HG02870 (cell line): ENCODE data around the gene CNTN2.

Source experiments
- ATAC-seq: cut with Tn5 transposase; IDR thresholded peaks from one replicate; pipeline ENCODE4 v1.9.1; 2021; ENCODE audit warnings: mild to moderate bottlenecking, moderate library complexity; ENCODE audit not compliant: unreplicated experiment

CNTN2 gene

GRCh38 chr1:205053296-205053695 lies 10.3 kb downstream of the CNTN2 start:
- ATAC-seq: no peak

GRCh38 chr1:205054013-205054412 lies 11.0 kb downstream of the CNTN2 start:
- no peak for ATAC-seq

GRCh38 chr1:205056188-205056611 lies 13.2 kb downstream of the CNTN2 start:
- no peak for ATAC-seq

- no peak for ATAC-seq
Observed at GRCh38 chr1:205056956-205057568, 14.1 kb downstream of the CNTN2 start.

- ATAC-seq: no peak
Observed at GRCh38 chr1:205057808-205058575, 15.0 kb downstream of the CNTN2 start.

- ATAC-seq: no peak
Observed at GRCh38 chr1:205058853-205059252, 15.8 kb downstream of the CNTN2 start.

- ATAC-seq: no peak
Observed at GRCh38 chr1:205059660-205060059, 16.6 kb downstream of the CNTN2 start.

GRCh38 chr1:205060746-205061145 lies 17.7 kb downstream of the CNTN2 start:
- ATAC-seq: no peak

- ATAC-seq: no peak
Observed at GRCh38 chr1:205061227-205061626, 18.2 kb downstream of the CNTN2 start.

- no peak for ATAC-seq
Observed at GRCh38 chr1:205061665-205062069, 18.7 kb downstream of the CNTN2 start.

GRCh38 chr1:205062319-205062718 lies 19.3 kb downstream of the CNTN2 start:
- ATAC-seq: no peak

GRCh38 chr1:205062895-205063294 lies 19.9 kb downstream of the CNTN2 start:
- ATAC-seq: no peak

- ATAC-seq: no peak
Observed at GRCh38 chr1:205064301-205064700, 21.3 kb downstream of the CNTN2 start.

- ATAC-seq: no peak
Observed at GRCh38 chr1:205064741-205065316, 21.8 kb downstream of the CNTN2 start.

GRCh38 chr1:205065666-205066065 lies 22.7 kb downstream of the CNTN2 start:
- no peak for ATAC-seq

GRCh38 chr1:205066141-205066818 lies 23.3 kb downstream of the CNTN2 start:
- ATAC-seq: no peak

- no peak for ATAC-seq
Observed at GRCh38 chr1:205067031-205067430, 24.0 kb downstream of the CNTN2 start.

- no peak for ATAC-seq
Observed at GRCh38 chr1:205068001-205068400, 25.0 kb downstream of the CNTN2 start.

GRCh38 chr1:205068457-205069040 lies 25.5 kb downstream of the CNTN2 start:
- no peak for ATAC-seq

- no peak for ATAC-seq
Observed at GRCh38 chr1:205069371-205070125, 26.5 kb downstream of the CNTN2 start.

- ATAC-seq: no peak
Observed at GRCh38 chr1:205071028-205071409, 28.0 kb downstream of the CNTN2 start.
